Gastroesophageal sphincter (tissue), 3 donors: ENCODE data around the gene PGF.

ENCODE experiments used
- CTCF ChIP-seq, 4 experiments: fragments of 200-600 bp in 2 of 4; fragments of 450-650 bp in 2 of 4; sonication (generic) in 1 of 4; IDR thresholded peaks; one replicate each; pipeline ENCODE4 v1.5.1; 2017 to 2019; ENCODE audit warnings: antibody characterized with exemption in 4 of 4, mild to moderate bottlenecking in 2 of 4, moderate library complexity in 2 of 4
- POLR2A ChIP-seq, 2 donors: fragments of 450-650 bp; IDR thresholded peaks; one replicate each; pipeline ENCODE4 v1.6.1; 2017; ENCODE audit warnings: antibody characterized with exemption in 2 of 2, mild to moderate bottlenecking in 2 of 2, moderate library complexity in 1 of 2

GRCh38 chr14:74962493-74962892 is 7.1 kb upstream of the PGF start:
- no peak for TF ChIP-seq CTCF (IDR thresholded peaks at IDR 0.05)
- TF ChIP-seq POLR2A (IDR thresholded peaks at IDR 0.05) = no peak
